Skin epidermis (tissue), 12 donors: ENCODE results near the gene KRT4.

Source experiments
- H3K27ac ChIP-seq, 21 experiments: fragments of 200-600 bp; sonication (generic) in 11 of 21; one replicate each; pipeline ENCODE4 v1.5.0; 2020; ENCODE audit warnings: mild to moderate bottlenecking in 3 of 21, inconsistent platforms in 2 of 21, moderate library complexity in 2 of 21
- H3K4me3 ChIP-seq, 7 experiments: fragments of 200-600 bp; sonication (generic) in 2 of 7; one replicate each; pipeline ENCODE4 v1.5.0; 2020; ENCODE audit warnings: inconsistent platforms in 2 of 7, mild to moderate bottlenecking in 2 of 7, moderate library complexity in 1 of 7

The KRT4 gene

DNA sequence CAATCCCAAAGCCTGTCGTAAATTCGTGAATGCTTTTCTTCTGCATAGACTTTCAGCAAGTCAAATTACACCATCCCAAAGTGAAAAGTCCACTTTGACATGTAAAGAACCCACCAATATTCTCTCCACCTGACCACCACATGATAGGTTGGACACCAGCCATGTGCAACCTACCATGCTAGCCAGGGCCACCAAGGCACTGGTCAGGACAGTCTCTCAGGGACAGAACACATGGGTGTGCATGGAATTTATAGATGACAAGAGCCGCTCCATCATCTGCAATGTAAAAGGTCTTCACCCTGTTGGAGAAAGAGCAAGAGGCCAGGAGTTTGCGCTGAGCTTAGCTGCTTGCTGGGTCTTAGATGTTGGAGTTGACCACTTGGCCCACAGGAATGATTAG is 31.4 kb downstream of the KRT4 start:
- Histone ChIP-seq H3K27ac (no peak overlapping the region), H3K4me3 (no peak overlapping the region)

DNA sequence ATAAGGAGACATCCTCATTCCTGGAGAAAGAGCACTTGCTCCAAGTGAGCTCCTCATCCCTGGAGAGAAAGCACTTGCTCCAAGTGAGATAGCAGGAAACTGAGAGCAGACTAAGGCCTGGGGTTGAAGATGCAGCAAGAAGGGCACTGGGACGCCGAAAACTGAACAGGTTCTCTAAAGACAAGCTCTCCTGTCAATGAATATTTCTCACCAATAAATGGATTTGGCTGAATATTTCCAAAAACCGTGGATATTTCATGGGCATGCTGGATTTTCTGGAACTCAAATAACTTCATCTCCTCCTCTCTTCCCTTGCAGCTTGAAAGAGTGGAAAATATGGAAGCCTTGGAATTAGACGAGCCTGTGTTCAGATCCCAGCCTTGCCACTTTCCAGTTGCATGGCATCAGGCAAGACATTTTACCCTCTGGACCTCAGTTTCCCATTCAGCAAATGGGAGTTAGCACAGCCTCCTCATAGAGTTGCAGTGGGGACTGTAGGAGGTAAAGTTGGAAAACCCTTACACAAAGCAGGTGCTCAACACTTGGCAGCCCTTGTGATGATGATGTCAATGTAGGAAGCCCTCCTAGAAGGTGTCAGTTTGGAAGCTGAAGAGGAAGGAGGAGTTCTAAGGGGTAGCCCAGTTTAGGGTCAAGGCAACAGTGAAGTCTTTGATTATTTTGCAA is 32.4 kb downstream of the KRT4 start:
- no peak overlapping the region for H3K27ac ChIP-seq
- H3K4me3 ChIP-seq: no peak overlapping the region

DNA sequence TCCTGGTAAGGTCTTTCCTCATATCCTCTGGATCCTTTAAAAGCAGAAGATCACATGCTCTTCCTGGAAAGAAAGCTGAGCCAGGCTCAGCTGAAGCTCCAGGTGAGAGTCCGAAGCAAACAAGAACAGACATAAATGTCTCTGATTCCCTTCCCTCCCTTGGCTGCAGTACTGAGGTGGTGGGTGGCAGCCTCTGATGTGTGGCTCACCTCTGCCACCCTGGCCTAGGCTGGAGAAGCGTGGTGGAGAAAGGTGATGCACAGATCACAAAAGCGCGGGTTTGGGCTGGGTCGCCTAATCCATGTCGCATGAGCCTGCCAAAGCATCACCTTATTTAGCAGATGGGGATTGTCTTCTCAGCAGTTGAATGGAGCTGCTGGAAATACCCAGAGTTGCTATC is 34.0 kb downstream of the KRT4 start:
- no peak overlapping the region for H3K27ac ChIP-seq

DNA sequence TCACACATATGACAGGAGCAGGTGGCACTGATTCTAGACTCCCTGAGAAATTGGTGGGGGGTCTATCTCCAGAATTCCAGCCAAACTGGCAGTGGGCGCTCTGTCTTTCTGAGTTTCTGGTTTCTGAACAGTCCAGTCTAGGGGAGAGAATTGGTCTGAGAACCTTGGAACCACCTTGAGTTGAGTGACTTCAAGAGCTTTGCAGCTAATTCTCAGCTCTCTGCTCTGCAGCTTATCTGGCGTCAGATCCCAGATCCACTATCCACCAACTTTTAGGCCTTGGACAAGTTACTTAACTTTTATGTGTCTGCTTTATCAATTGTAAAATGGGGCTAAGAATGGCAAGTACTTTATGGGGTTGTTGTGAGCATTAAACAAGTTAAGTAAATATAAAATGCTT is 35.1 kb downstream of the KRT4 start:
- H3K27ac ChIP-seq: no peak overlapping the region
- H3K4me3 ChIP-seq: no peak overlapping the region

More for the DNA sequence above, 34.0 kb downstream of the KRT4 start:
- H3K4me3 ChIP-seq: no peak overlapping the region

DNA sequence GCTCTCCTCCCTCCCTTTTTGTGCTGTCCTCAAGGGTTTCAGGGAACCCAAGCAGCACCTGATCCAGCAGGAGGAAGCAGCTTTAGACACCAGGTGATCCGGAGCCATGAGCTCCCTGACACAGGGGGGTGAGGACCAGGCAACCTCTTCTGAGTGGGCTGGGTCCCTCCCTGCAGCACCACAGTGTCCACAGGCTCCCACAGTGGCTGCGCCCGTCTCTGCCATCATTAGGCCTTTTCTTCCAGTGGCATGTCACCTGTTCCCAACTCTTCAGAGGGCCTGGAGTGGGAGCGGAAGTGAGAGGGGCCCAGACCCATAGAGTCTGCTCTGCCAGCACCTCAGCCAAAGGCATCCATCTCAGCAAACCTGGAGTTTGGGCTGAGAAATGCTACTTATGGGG is 36.4 kb downstream of the KRT4 start:
- H3K27ac ChIP-seq: no peak overlapping the region
- no peak overlapping the region for H3K4me3 ChIP-seq

DNA sequence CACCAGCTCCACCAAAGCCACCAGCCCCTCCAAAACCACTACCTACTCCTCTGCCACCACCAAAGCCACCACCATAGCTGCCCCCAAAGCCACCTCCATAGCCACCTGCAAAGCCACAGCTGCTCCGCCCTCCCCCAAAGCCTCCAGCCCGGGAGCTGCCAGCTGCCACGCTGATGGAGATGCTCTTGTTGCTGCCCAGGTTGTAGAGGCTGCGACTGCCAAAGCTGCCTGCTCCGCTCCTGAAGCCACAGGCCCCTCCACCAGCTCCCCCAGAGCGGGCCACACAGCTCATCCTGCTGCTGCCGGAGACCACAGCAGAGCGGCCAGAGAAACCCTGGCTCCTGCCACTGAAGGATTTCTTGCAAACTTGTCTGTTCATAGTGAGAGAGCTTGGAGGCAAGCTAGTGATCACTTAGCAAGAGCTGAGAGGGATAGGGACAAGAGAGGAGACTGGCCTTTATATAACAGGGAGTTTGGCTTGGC is 37.0 kb downstream of the KRT4 start, which contains the start of gene KRT76:
Gene KRT76, minus strand, starts transcription at position 433 of the 483 bp plus-strand sequence. Its CDS starts 54 bp downstream, at position 379.
- Histone ChIP-seq H3K27ac (no peak within 1 kb of the TSS), H3K4me3 (no peak within 1 kb of the TSS)

DNA sequence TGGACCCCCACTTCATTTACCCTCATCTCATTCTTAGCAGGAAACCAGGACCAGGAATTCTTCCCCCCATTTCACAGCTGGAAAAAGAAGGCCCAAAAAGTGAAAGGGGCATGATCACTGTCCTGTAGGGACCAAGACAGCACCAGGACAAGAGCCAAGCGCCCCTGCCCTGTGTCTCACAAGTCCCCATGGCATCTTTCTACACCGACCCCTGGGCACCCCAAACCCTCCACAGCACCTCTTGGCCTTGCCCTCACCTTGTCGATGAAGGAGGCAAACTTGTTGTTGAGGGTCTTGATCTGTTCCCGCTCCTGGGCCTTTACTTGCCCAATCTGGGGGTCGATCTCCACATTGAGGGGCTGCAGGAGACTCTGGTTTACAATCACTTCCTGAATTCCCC is 37.5 kb downstream of the KRT4 start:
- Histone ChIP-seq H3K4me3 (no peak overlapping the region), H3K27ac (no peak overlapping the region)

DNA sequence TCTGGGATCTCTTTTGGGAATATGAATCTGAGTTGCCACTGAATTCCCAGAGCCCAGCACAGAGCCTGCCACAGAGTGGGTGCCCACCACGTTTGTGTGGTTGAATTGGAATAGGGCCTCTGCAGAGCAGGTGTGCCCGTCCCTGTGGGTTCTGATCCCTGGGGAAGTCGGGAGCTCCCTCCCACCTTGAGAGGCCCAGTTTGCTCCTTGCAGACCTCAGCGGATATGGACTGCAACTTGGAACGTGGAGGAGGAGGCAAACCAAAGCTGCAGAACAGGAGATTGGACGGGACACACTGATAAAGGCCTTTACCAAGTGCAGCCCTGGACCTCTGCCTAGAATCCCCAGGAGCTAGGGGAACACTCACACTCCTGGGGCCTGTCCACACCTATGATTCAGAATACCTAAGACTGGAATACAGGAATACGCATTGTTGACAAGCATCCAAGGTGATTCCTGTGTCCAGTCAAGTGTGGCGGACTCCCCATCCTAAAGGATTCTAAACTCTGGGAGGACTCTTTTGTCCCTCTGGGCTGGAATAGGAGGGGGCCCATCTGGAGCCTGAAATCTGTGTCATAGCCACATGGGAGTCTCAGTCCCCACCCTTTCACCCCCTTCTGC is 39.2 kb downstream of the KRT4 start:
- Histone ChIP-seq H3K4me3 (no peak overlapping the region), H3K27ac (no peak overlapping the region)

DNA sequence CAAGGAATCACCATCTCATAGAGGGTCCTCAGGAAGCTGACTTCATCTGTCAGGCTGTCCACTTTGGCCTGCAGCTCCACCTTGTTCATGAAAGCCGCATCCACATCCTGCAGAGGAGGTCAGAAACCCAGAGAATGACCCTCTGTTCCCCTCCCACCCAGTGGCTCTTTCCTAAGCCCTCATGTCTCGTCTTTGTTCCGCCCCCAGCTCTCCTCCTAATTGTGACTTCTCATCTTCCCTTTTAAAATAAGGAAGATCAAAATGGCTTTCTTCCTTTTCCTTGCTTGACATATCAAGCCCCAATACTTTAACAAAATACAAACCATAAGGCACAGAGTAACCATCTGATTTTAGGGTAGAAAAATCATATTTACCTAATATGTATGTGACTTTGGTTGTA is 41.1 kb downstream of the KRT4 start:
- no peak overlapping the region for H3K27ac ChIP-seq

DNA sequence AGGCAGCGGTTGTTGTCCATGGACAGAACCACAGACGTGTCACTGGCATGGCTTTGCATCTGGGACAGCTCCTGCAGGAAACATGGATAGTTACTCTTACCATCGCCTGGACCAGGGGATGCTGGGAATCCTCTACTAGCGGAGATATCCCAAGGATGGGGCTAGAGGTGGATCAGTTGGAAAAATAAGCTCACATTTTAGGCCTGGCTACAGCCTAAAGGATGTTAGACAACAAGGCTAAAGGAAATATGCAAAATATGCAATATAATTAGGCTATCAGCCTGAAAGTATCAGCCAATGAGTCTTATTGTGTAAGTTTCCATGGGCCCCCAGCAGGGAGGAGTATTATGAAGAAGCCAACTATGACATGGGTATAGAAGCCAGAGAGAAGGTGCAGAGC is 41.7 kb downstream of the KRT4 start:
- Histone ChIP-seq H3K27ac (no peak overlapping the region), H3K4me3 (no peak overlapping the region)

More for the DNA sequence above, 41.1 kb downstream of the KRT4 start:
- H3K4me3 ChIP-seq: no peak overlapping the region

DNA sequence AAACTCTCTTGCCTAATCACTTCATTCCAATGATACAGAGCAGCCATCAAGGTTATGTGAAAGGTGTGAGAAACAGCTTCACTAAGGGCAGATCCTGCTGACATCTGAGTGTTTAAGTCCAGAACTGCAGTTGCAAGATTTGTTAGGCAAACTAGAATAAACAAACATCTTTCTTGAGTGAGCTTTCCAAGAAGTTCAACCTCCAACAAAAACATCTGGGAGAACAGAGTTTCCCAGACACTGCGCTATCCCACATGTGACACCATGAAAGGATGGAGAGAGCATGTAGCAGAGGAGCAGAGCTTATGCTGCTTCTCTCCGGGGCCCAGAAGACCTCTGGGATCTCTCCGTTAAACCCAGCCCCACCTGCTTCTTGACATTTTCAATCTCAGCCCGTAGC is 42.4 kb downstream of the KRT4 start:
- Histone ChIP-seq H3K4me3 (no peak overlapping the region), H3K27ac (no peak overlapping the region)

DNA sequence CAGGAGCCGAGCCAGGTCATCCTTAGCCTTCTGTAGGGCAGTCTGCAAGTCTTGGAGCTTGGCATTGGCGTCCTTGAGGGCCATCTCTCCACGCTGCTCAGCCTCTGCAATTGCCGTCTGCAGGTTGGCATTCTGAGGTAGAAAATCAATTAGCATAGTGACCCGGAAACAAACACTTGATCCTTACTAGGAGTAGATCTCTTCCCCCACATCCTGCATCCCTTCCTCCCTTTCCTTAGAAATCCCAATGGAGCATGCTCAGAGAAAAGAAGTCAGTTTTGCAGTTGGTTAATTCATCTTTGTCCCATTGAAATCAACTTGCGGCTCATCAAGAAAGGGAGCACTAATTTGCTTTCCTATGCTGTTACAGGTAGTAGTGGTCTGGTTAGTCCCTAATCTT is 42.8 kb downstream of the KRT4 start:
- Histone ChIP-seq H3K4me3 (no peak overlapping the region), H3K27ac (no peak overlapping the region)

DNA sequence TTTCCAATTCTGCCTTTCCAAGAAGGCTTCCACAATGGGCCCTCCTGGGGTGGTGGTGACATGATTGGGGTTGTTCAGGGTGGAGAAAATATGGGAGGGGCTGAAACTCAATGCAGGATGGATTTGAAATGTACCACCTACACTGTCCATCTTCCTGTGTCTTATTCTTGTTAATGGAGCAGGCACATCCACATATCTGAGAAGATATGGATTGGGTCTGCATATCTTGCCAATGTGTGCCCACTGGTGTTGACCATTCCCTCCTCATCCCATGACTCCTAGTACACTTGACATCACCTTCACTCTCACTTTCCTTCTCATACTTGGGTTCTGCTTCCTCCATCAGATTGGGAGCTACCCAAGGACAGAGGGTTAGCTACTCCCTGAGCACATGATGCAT is 44.0 kb downstream of the KRT4 start:
- Histone ChIP-seq H3K27ac (no peak overlapping the region), H3K4me3 (no peak overlapping the region)

DNA sequence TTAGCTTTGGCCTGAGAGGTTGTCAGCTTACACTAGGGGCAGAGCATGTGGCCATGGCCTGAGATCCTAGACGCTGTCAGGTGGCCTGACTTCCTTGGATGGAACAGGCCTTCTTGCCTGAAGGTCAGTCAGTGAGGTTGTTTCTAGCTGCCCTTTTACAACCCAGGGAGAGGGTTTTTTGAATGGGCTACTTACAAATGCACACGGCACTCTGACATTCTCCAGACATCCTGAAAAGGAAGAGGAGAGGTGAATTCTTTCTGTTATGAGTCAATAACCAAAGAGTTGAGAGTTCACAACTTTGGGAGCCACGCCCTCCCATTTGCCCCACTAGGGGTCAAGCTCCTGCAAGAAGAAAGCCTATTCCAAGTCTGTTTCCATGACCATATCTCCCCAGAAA is 44.6 kb downstream of the KRT4 start:
- Histone ChIP-seq H3K4me3 (no peak overlapping the region), H3K27ac (no peak overlapping the region)

DNA sequence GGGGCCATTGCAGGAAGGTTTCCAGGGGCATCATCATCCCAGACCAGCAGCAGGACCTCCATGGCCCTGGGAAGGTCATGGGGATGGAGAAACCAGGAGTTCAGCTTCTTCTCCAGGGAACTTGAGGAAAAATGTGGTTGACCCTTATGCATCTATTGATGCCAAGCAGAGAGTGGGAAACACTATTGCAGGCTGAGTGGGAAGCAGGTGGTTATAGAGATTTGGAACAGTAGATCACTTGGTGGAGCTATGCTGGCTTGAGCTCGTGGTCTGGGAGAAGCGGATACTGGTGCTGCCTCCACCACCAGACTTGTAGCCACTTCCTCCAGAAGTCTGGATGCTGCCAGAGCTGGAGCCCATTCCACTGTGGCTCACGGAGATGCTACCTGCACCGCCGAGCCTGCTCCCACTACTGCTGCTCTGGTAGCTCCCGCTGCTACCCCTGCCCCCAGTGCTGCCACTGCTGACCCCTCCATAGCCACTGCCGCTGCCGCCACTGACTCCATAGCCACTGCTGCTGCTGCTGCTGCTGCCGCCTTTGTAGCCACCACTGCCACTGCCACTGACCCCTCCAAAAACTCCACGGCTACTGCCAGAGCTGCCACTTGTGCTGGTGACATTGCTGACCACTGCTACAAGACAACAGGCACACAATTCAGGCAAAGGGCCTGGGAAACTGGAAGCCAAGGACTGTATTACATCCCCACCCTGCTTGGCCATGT is 45.3 kb downstream of the KRT4 start:
- no peak overlapping the region for H3K27ac ChIP-seq
- H3K4me3 ChIP-seq: no peak overlapping the region

DNA sequence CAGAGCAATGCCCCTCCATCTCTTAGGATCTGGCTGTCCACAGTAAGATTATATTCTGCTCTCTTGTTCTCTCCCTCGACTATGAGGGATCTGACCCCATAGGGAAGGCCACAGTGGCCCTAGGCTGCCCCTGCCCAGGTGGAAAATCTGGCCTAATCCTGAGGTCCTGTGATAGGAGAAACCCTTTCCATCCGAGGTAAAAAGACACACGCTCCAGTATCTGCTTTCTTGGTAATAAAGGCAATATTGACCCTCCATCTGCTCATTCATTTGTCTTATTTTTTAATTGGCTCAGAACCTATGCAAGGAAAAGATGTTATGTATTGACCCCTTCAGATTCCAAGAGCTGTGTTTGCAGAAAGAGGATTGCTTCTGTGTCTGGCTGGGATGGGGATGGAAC is 46.5 kb downstream of the KRT4 start:
- H3K4me3 ChIP-seq: no peak overlapping the region
- no peak overlapping the region for H3K27ac ChIP-seq

DNA sequence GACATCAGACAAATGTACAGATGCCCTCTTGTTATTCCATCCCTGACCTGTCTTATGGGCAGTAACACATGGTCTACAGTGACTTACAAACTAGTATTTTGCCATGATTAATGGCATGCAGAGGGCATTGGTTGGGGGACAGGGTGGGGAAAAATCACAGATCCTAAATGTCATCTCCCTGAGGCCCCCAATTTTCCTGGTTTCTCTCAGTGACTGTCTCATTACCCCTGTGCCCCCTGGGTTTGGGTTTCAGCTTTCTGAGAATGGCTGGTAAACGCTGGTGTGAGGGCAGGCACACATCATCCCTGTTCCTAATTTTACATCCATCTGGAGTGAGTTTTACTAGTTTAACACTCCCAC is 46.9 kb downstream of the KRT4 start:
- H3K27ac ChIP-seq: no peak overlapping the region
- H3K4me3 ChIP-seq: no peak overlapping the region

DNA sequence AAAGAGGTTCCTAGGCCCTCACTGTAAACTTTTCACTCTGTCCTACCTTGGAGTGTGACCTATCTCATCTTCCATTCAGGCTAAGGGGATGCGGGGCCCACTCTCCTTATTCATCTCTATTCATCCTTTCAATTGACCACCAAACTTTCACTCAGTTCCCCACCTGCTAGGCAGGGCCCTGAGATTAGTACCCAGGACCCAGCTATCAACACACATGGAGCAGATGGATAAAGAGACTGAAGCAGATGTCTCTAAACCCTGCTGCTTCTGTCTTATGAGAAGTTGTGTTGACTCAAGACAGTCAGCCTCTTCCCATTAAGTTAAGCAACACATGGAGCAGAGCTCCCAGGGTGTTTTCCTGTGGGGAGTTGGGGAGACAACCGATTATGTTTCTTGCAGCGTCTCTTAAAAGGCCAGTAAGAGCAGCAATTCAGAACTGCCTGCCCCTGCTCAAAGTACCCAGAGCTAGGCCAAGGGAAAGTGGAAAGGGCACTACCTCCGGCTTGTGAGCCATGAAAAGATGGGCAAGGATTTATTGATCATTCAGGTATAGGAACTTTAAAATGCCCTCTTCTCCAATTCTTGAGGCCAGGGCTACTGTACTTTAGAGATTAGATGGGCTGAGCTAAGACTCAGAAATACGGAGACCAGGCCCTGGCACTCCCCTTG is 47.4 kb downstream of the KRT4 start:
- H3K4me3 ChIP-seq: no peak overlapping the region

DNA sequence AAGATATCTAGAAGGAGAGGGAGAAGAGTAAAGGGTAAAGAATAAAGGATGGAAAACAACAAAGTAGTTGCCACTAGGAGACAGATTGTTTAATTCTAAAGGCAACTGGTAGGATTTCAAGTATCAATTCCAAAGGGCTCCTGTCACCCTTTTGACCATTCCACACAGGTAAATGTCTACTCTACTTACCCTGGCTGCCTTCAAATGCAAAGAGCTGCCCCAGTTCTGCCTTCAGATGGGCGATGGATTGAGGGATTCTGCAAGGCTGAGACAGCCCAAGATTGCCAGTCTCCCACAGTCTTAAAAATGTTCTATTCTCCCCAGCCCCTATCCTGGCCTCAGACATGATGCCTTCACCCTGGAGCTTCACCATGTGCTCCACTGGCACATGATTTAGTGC is 48.2 kb downstream of the KRT4 start:
- Histone ChIP-seq H3K27ac (no peak overlapping the region), H3K4me3 (no peak overlapping the region)

More for the DNA sequence above, 47.4 kb downstream of the KRT4 start:
- H3K27ac ChIP-seq: no peak overlapping the region

DNA sequence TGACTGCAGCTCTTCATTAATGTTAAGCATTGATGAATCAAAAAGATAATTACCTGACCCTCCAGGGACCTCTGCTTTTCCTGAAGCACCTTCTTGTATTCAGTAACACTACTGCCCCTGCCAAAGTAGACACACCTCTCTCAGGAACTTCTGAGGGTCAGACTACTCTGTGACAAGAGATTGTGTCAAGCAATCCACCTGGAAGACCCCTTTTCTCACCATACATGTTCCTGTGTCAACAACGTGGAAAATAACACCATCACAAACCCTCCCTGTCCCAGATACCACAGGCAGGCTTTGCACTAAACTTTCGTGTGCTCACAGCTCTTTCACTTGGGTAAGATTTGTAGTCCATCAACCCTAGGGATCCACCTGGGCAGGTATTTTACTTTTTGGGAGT is 49.9 kb downstream of the KRT4 start:
- no peak overlapping the region for H3K27ac ChIP-seq
- H3K4me3 ChIP-seq: no peak overlapping the region
